Activated CD8-positive, alpha-beta memory T cell treated with anti-CD3 and anti-CD28 coated beads for 24 hours (primary cell): ENCODE data around the gene SOX1.

Experiments used
- DNase-seq: peaks from one replicate; pipeline ENCODE4 v3.0.0-alpha.2; 2020

Gene SOX1

GRCh38 chr13:112059457-112060281, 7.3 kb upstream of the SOX1 start:
- no peak for DNase-seq

DNA sequence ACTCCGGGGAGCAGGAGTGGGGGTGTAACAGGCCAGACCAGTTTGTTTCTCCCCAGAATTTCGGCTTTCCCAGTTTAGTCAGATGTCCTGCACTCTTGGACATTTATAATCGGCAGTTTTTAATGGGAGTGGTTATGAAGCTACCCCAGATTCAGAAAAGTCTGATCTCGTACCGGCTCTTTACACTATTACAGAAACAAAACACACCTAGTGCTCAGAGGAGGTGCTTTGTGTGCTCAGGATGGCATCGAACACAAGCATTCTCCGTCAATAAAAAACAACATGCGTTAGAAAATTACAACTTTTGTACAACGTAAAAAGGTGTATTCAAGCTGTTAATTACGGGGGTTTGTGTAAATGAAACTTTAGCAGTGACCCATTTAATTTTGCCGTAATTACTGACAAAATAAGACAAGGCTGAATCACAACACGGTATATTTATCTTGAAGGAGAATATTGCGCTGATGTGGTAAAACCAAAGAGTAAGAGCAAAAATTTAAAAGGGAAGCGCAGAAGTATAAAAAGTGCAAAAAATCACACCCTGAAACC, 6.6 kb upstream of the SOX1 start:
- DNase-seq, result no peak

GRCh38 chr13:112060899-112061366, 6.0 kb upstream of the SOX1 start:
- DNase-seq, result no peak

- DNase-seq, result no peak
Measured at GRCh38 chr13:112061367-112062061, 5.4 kb upstream of the SOX1 start.

- no peak for DNase-seq
Measured at GRCh38 chr13:112062072-112062567, 4.8 kb upstream of the SOX1 start.

DNA sequence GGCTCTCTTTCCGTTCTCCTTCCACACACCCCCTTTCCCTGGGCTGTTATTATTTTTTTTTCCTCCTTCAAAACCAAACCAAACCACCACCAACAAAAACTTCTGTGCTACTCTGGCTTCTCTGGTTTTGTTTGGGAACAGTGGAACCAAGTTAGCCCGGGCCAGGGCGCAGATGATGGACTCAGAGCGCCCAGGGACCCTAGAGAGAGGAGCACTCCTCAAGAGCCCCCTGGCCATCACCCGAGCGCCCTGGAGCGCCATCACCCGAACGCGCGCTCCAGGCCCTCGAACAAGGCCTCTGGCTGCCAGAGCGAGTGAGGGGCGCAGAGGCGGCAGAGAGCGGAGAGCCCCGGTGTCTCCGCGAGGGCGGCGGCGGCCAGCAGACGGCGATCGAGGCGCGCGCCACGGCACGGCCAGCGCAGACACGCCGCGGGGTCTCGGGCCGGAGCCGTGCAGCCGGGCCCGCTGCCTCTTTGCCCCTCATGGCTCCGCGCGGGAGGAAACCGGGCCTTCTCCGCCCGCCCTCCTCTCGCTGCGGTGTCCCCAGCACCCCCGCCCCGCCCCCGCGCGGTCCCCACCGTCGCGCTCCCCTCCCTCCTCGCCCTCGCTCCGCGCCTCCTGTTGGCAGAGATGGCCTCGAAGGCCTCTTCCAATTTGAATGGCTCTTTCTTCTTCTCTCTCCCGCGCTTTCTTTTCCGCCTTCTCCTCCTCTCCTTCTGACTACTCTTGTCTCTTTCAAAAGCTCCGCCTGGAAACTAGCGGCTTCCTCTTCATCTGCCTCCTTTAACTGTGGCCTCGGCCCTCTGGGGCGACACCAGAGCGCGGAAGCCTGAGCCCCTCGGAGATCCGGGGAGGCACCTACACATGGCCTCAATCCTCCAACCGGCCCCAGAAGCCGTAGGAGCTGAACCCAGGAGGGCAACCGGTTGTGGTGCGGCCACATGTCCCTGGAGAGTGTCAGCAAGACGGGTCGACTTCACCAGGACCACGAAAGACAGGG, 4.1 kb upstream of the SOX1 start:
- DNase-seq, result no peak

- DNase-seq, result no peak
Measured at GRCh38 chr13:112063807-112064206, 3.1 kb upstream of the SOX1 start.

GRCh38 chr13:112064222-112064621, 2.7 kb upstream of the SOX1 start:
- DNase-seq, result no peak

DNA sequence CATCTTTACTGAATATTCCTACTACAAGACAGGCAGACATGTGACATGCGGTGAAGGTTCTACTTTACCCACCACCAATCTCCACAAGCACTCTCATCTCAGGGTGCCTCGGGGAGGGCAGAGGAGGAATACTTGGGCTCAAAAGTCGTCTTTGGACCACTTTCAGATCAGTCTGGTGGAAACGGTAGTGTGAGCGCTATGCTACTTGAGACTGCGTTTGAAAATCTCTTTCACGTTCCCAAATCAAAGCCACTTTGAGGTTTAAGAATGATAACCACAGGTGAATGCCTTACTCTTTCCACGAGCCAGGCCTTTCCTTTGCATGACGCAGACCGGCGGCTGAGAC, 1.5 kb upstream of the SOX1 start:
- DNase-seq, result no peak

DNA sequence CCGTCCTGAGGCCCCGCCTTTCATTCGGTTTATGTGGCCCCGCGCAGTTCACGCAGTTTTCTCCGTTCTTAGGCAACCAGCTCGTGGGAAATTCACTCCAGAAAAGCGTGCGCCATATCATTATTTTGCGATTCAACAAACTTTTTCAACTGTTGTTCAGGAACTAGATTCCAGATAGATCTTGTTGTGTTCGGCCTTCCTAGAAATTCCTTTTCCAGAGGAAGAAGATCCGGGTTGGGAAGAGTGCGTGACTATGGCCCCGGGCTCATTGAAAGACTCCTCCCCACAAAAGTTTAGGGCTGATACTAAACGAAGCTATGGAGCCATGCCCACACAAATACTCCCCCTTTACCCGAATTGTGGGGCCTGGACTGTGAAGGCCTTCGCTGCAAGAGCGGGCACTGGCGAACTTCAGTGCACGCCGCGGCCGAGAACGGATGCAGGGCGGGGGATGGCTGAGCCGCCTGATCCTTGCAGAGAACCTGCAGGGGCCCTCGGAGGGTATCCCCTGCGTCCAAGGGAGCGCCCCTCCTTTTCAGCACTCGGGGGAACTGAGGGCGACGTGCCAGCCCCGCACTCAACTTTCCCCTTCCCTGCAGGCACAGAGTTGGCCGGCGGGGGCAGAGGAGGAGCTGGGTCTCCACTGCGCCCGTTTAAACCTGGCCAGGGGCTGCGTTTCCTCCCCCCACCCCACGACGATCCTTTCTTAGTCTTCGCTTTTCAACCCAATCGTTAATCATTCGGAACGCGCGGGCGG, 904 bp upstream of the SOX1 start:
- no peak for DNase-seq

DNA sequence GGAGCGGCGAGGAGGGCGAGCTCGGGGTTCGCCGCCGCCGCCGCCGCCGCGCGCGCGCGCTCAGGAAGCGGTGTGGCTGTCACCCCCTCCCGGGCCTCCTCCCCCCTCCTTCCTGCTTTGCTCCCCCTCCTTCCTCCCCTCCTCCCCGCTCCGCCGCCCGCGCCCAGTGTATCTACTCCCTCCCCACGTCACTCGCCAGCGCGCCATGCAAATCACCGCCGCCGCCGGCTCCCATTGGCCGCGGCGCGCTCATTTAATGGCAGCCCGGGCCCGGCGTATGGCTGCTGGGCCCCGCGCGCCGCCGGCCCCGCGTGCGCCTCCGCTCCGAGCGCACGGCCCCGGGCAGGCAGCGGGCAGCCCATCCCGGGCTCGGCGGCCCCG, 335 bp upstream of the SOX1 start:
- peak; percentile 75 for DNase-seq

DNA sequence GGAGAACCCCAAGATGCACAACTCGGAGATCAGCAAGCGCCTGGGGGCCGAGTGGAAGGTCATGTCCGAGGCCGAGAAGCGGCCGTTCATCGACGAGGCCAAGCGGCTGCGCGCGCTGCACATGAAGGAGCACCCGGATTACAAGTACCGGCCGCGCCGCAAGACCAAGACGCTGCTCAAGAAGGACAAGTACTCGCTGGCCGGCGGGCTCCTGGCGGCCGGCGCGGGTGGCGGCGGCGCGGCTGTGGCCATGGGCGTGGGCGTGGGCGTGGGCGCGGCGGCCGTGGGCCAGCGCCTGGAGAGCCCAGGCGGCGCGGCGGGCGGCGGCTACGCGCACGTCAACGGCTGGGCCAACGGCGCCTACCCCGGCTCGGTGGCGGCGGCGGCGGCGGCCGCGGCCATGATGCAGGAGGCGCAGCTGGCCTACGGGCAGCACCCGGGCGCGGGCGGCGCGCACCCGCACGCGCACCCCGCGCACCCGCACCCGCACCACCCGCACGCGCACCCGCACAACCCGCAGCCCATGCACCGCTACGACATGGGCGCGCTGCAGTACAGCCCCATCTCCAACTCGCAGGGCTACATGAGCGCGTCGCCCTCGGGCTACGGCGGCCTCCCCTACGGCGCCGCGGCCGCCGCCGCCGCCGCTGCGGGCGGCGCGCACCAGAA, 1.1 kb downstream of the SOX1 start:
- DNase-seq, result no peak

DNA sequence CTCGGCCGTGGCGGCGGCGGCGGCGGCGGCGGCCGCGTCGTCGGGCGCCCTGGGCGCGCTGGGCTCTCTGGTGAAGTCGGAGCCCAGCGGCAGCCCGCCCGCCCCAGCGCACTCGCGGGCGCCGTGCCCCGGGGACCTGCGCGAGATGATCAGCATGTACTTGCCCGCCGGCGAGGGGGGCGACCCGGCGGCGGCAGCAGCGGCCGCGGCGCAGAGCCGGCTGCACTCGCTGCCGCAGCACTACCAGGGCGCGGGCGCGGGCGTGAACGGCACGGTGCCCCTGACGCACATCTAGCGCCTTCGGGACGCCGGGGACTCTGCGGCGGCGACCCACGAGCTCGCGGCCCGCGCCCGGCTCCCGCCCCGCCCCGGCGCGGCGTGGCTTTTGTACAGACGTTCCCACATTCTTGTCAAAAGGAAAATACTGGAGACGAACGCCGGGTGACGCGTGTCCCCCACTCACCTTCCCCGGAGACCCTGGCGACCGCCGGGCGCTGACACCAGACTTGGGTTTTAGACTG, 1.7 kb downstream of the SOX1 start:
- no peak for DNase-seq

- no peak for DNase-seq
Measured at GRCh38 chr13:112069061-112069844, 2.3 kb downstream of the SOX1 start.

DNA sequence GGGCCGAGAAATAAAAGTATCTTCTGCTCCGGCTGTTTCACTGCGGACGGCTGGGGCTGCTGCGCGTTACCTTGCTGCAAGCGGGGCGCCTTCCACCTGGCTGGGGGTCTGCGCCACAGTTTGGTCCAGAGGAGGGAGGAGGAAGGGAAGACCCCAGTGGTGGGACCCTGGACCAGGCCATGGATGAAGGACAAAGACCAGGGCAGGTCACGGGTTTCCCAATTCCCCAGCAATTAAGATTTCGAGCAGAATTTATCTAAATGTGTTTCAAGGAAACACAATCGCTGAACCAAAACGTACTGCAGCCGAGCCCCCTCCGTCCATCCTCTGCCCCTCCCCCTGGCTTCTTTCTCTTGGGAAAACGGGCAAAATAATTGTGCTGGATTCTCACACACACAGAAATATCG, 2.9 kb downstream of the SOX1 start:
- DNase-seq, result no peak

DNA sequence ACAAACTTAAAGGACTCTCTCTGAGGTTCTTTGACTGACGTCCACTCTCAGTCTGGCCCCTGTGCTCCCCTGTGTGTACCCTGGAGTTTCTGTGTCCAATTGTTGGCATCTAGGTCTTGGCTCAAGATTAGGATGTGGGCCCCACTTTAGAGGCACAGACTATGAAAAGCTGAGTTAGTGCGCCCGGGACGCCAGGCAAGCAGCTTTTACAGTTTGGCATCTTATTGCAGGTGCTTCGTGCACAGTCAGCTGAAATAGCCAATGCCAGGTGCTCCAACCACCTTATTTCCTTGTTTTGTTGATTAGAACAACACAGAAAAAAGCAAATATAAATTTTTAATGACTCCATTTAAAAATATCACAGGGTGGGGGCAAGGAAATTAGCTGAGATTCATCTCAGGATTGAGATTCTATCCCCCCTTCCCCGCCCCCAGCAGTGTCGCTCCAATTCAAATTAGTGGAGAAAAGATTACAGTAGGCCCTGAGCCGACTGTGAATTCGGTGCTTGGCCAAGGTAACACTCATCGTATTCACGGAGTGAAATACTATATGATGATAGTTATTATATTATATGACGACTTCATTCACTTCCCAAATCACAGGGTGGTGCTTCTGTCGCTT, 4.3 kb downstream of the SOX1 start:
- no peak for DNase-seq

- DNase-seq, result no peak
Measured at GRCh38 chr13:112071723-112072533, 5.0 kb downstream of the SOX1 start.

DNA sequence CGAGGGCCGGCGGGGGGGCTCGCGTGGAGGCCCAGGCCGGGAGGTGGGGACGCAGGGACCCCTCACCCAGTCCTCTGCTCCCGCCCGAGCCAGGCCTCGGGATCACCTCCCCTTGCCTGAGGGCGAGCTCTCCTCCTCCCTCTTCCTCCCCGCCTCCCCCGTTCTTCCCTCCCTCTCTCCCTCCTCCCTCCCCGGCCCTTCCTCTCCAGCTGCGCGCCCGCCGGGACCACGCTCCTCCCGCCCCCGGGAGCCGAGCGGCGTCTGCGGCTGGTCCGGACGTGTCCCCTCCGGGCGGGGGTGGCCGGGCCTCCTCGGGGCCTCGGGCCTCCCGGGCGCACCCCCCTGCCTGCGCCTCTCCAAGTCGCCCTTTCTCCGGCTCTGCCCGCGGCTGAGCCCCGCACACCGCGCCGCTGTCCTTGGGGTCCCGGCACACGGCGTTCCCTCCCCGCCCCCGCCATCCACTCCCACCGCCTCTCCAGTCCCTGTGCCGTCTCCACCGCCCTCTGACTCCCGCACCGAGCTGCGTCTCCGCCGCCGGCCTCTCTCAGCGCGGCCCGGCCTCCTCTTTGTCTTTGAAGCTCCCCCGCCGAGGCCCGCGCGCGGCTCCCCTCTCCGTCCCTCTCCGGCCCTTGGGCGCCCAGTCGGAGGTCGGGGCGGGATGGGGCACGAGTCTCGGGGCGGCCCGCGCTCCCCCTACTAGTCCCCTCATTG, 5.7 kb downstream of the SOX1 start:
- DNase-seq, result no peak
